Inflammatory macrophage treated with lipopolysaccharide for 1 hour (primary cell): ENCODE measurements around the gene PLXDC2.

Experiments
- DNase-seq, 2 donors: peaks; one replicate each; pipeline ENCODE4 v3.0.0-alpha.2; 2020 to 2022

Gene PLXDC2

GRCh38 chr10:19946245-19946644 is 130.0 kb downstream of the PLXDC2 start:
- no peak for DNase-seq

GRCh38 chr10:19946791-19947190 is 130.6 kb downstream of the PLXDC2 start:
- no peak for DNase-seq

- no peak for DNase-seq
Measured at GRCh38 chr10:19947215-19947614, 131.0 kb downstream of the PLXDC2 start.

- no peak for DNase-seq
Measured at GRCh38 chr10:19947656-19948055, 131.4 kb downstream of the PLXDC2 start.

- DNase-seq = peak; percentile 53 to 61
Measured at GRCh38 chr10:19952224-19953010, 136.2 kb downstream of the PLXDC2 start.

GRCh38 chr10:19954601-19955000 is 138.4 kb downstream of the PLXDC2 start:
- no peak for DNase-seq

GRCh38 chr10:19956516-19957032 is 140.3 kb downstream of the PLXDC2 start:
- DNase-seq = no peak

- DNase-seq = no peak
Measured at GRCh38 chr10:19958787-19959186, 142.6 kb downstream of the PLXDC2 start.

- peak; percentile 22 to 35 for DNase-seq
Measured at GRCh38 chr10:19961076-19962053, 145.1 kb downstream of the PLXDC2 start.

- no peak for DNase-seq
Measured at GRCh38 chr10:19964625-19965024, 148.4 kb downstream of the PLXDC2 start.

GRCh38 chr10:19966751-19967150 is 150.5 kb downstream of the PLXDC2 start:
- no peak for DNase-seq

GRCh38 chr10:19967981-19968380 is 151.7 kb downstream of the PLXDC2 start:
- DNase-seq = no peak

GRCh38 chr10:19968745-19969144 is 152.5 kb downstream of the PLXDC2 start:
- no peak for DNase-seq

- DNase-seq = peak; percentile 58 to 59
Measured at GRCh38 chr10:19970256-19970655, 154.0 kb downstream of the PLXDC2 start.

- no peak for DNase-seq
Measured at GRCh38 chr10:19970717-19971116, 154.5 kb downstream of the PLXDC2 start.

GRCh38 chr10:19971343-19972052 is 155.3 kb downstream of the PLXDC2 start:
- DNase-seq = no peak

- peak; percentile 56 to 57 for DNase-seq
Measured at GRCh38 chr10:19974138-19974537, 157.9 kb downstream of the PLXDC2 start.

- DNase-seq = no peak
Measured at GRCh38 chr10:19974554-19974953, 158.3 kb downstream of the PLXDC2 start.

GRCh38 chr10:19977097-19977521 is 160.9 kb downstream of the PLXDC2 start:
- DNase-seq = no peak

GRCh38 chr10:19979628-19980027 is 163.4 kb downstream of the PLXDC2 start:
- no peak for DNase-seq

GRCh38 chr10:19983880-19984565 is 167.8 kb downstream of the PLXDC2 start:
- peak in 1 of 2 donors; percentile 44 for DNase-seq

GRCh38 chr10:19985745-19986144 is 169.5 kb downstream of the PLXDC2 start:
- DNase-seq = no peak
